Lung (tissue), 12 donors: ENCODE results near the gene TOM1L1. TPM values are rescaled to one million over a fixed set of nuclear protein-coding genes. Genes with fewer than 3 reads are reported as not detected.

Source experiments
- ATAC-seq: fragments of 200-7000 bp; cut with Tn5 transposase; one replicate; pipeline ENCODE4 v1.9.1; 2020; ENCODE audit warnings: moderate number of reproducible peaks; ENCODE audit not compliant: insufficient read depth, low FRiP score
- DNase-seq, 3 donors: peaks; one replicate each; pipeline ENCODE4 v3.0.0-alpha.2; 2013 to 2017
- H3K27ac ChIP-seq, 2 donors: one replicate each; pipeline ENCODE4 v1.5.1; 2013; ENCODE audit warnings: mild to moderate bottlenecking in 2 of 2, moderate library complexity in 2 of 2, control low read depth in 1 of 2, inconsistent platforms in 1 of 2, low read depth in 1 of 2, low read length in 1 of 2
- H3K27me3 ChIP-seq, 3 donors: one replicate each; pipeline ENCODE4 v1.5.1; 2013; ENCODE audit warnings: low read length in 2 of 3; ENCODE audit not compliant: control insufficient read depth in 3 of 3, insufficient read depth in 3 of 3
- H3K36me3 ChIP-seq, 4 donors: one replicate each; pipeline ENCODE4 v1.5.1; 2013; ENCODE audit warnings: low read length in 4 of 4, mild to moderate bottlenecking in 1 of 4, moderate library complexity in 1 of 4; ENCODE audit not compliant: control insufficient read depth in 4 of 4, insufficient read depth in 4 of 4
- H3K4me1 ChIP-seq, 5 donors: one replicate each; pipeline ENCODE4 v1.5.1; 2013; ENCODE audit warnings: low read length in 5 of 5, mild to moderate bottlenecking in 2 of 5, moderate library complexity in 1 of 5; ENCODE audit not compliant: control insufficient read depth in 5 of 5, insufficient read depth in 5 of 5
- H3K4me3 ChIP-seq: one replicate; pipeline ENCODE4 v1.5.1; 2013; ENCODE audit warnings: mild to moderate bottlenecking, control low read depth, moderate library complexity
- H3K9ac ChIP-seq, 2 donors: one replicate each; pipeline ENCODE4 v1.5.1; 2013; ENCODE audit warnings: low read length in 2 of 2, control low read depth in 1 of 2; ENCODE audit not compliant: insufficient read depth in 1 of 2
- H3K9me3 ChIP-seq, 4 donors: one replicate each; pipeline ENCODE4 v1.5.1; 2013; ENCODE audit warnings: low read length in 3 of 4, mild to moderate bottlenecking in 1 of 4, moderate library complexity in 1 of 4; ENCODE audit not compliant: control insufficient read depth in 4 of 4, insufficient read depth in 3 of 4
- CTCF ChIP-seq: IDR thresholded peaks from 2 replicates; pipeline ENCODE4 v1.5.1; 2012; ENCODE audit warnings: mild to moderate bottlenecking; ENCODE audit errors: control extremely low read depth, extremely low read depth
- WGBS, 2 donors: extraction: QIAGEN DNeasy Blood & Tissue Kit; methylation state at CpG; one replicate each; pipeline ENCODE4 v1.1.7; 2013; 5-methylcytosine and 5-hydroxymethylcytosine counted together
- polyA plus RNA-seq, 2 donors: library from polyadenylated mRNA; stranded (reverse); fragments of 200-250 nt; gene quantifications; one replicate each; pipeline ENCODE4 v1.2.1, GENCODE V29; 2013
- total RNA-seq, 2 donors: library from RNA; depleted of rRNA in 1 of 2; stranded (reverse); fragments of >200 nt in 1 of 2; gene quantifications; one replicate each; pipeline ENCODE4 v1.2.1, GENCODE V29; 2014 to 2021
- donor health status: control.
- donor health status: control.
- donor health status: Bipolar disorder and iron deficiency.
- donor health status: healthy.
- donor health status: DM: yes; HTN: yes; CAD: no.

TOM1L1 gene
- total and polyA plus RNA-seq, 4 donors: 12.2 to 39.1 (median 28.1) TPM

GRCh38 chr17:54992797-54993639 is 92.4 kb downstream of the TOM1L1 start:
- H3K4me1 ChIP-seq: no peaks in the 10 kb centered on the region
- H3K36me3 ChIP-seq: peaks cover 0 to 14% (median under 1%) of the 10 kb centered on the region in 4 donors
- no peak overlapping the region for H3K4me3 ChIP-seq
- H3K27me3 ChIP-seq: no peaks in the 10 kb centered on the region
- no peak overlapping the region for H3K9ac ChIP-seq
- 86 to 93% methylated on average over 8 of the region's 8 CpGs for WGBS, 2 donors
- no peak overlapping the region for H3K27ac ChIP-seq
- no peaks in the 10 kb centered on the region for H3K9me3 ChIP-seq
- peak in 2 of 3 donors; percentile 54 to 71 for DNase-seq
- TF ChIP-seq CTCF: peak; percentile 34
- ATAC-seq: peak; percentile 79

- 94 to 96% methylated on average over 1 of the region's 1 CpG for whole genome bisulfite sequencing, 2 donors
- DNase-seq: no peak
- Histone ChIP-seq H3K9ac (no peak overlapping the region), H3K27ac (no peak overlapping the region), H3K4me1 (no peaks in the 10 kb centered on the region), H3K27me3 (no peaks in the 10 kb centered on the region), H3K36me3 (peaks cover 0 to 22% (median 0%) of the 10 kb centered on the region in 4 donors), H3K9me3 (no peaks in the 10 kb centered on the region), H3K4me3 (no peak overlapping the region)
- no peak for ATAC-seq
- TF ChIP-seq CTCF: no peak
Measured at GRCh38 chr17:54996441-54996840, 95.8 kb downstream of the TOM1L1 start.

- TF ChIP-seq CTCF: no peak
- Histone ChIP-seq H3K36me3 (peaks cover 0 to 12% (median 1%) of the 10 kb centered on the region in 4 donors), H3K9ac (no peak overlapping the region), H3K4me1 (no peaks in the 10 kb centered on the region), H3K27me3 (no peaks in the 10 kb centered on the region), H3K4me3 (no peak overlapping the region), H3K9me3 (no peaks in the 10 kb centered on the region), H3K27ac (no peak overlapping the region)
- DNase-seq (no peak), ATAC-seq (no peak)
Measured at GRCh38 chr17:55002458-55002857, 101.8 kb downstream of the TOM1L1 start.
